Smooth muscle cell (in vitro differentiated cells): ENCODE results near the gene RAPGEF1. TPM values are rescaled to one million over a fixed set of nuclear protein-coding genes. Genes with fewer than 3 reads are reported as not detected.

Experiments used
- DNase-seq: peaks from one replicate; lab custom pipeline; 2025; ENCODE audit not compliant: unreplicated experiment; lab: John Stamatoyannopoulos, UW
- H2AFZ ChIP-seq: fragments of 200-600 bp; sonication (generic); 2 replicates; pipeline ENCODE4 v1.6.0; 2016; ENCODE audit warnings: antibody characterized with exemption, low read depth, mild to moderate bottlenecking
- H3F3A ChIP-seq: fragments of 200-600 bp; sonication (generic); 2 replicates; pipeline ENCODE4 v1.6.0; 2017; ENCODE audit warnings: antibody characterized with exemption, low read depth
- H3K27ac ChIP-seq: fragments of 200-600 bp; sonication (generic); 2 replicates; pipeline ENCODE4 v1.5.1; 2016; ENCODE audit warnings: low read depth, mild to moderate bottlenecking
- H3K27me3 ChIP-seq: fragments of 200-600 bp; sonication (generic); 2 replicates; pipeline ENCODE4 v1.6.1; 2016; ENCODE audit warnings: low read depth, mild to moderate bottlenecking
- H3K36me3 ChIP-seq: fragments of 200-600 bp; sonication (generic); 2 replicates; pipeline ENCODE4 v1.5.1; 2016; ENCODE audit warnings: low read depth
- H3K4me1 ChIP-seq: fragments of 200-600 bp; sonication (generic); 2 replicates; pipeline ENCODE4 v1.5.1; 2016; ENCODE audit warnings: low read depth
- H3K4me2 ChIP-seq: fragments of 200-600 bp; sonication (generic); 2 replicates; pipeline ENCODE4 v1.6.0; 2016; ENCODE audit warnings: mild to moderate bottlenecking
- H3K4me3 ChIP-seq: fragments of 200-600 bp; sonication (generic); 2 replicates; pipeline ENCODE4 v1.5.1; 2016; ENCODE audit warnings: mild to moderate bottlenecking
- H3K79me2 ChIP-seq: fragments of 200-600 bp; sonication (generic); 2 replicates; pipeline ENCODE4 v1.6.0; 2016; ENCODE audit warnings: low read depth, mild to moderate bottlenecking
- H3K9ac ChIP-seq: fragments of 200-600 bp; sonication (generic); 2 replicates; pipeline ENCODE4 v1.6.0; 2016; ENCODE audit warnings: low read depth
- H3K9me3 ChIP-seq: fragments of 200-600 bp; sonication (generic); replicated peaks from 2 replicates; pipeline ENCODE4 v1.5.1; 2016; ENCODE audit warnings: low read depth
- H4K20me1 ChIP-seq: fragments of 200-600 bp; sonication (generic); 2 replicates; pipeline ENCODE4 v1.6.0; 2016; ENCODE audit warnings: low read depth
- CTCF ChIP-seq: fragments of 200-600 bp; sonication (generic); IDR thresholded peaks from 2 replicates; pipeline ENCODE4 v1.5.1; 2017; ENCODE audit warnings: borderline replicate concordance, mild to moderate bottlenecking, antibody characterized with exemption; ENCODE audit not compliant: insufficient read depth, poor library complexity, severe bottlenecking
- WGBS: methylation state at CpG from one replicate; pipeline ENCODE4 v1.1.7; 2016; ENCODE audit warnings: low lambda C conversion rate; 5-methylcytosine and 5-hydroxymethylcytosine counted together
- polyA plus RNA-seq: library from polyadenylated mRNA; unstranded; fragments of >200 nt; fragmentation: Nextera tagmentation; extraction: Ambion mirVana; gene quantifications from 2 replicates; pipeline ENCODE4 v1.2.1, GENCODE V29; 2016
- total RNA-seq: library from RNA; depleted of rRNA; stranded (reverse); fragments of >200 nt; gene quantifications from 2 replicates; pipeline ENCODE4 v1.2.3, GENCODE V29; 2014

Gene RAPGEF1
- total and polyA plus RNA-seq, 2 experiments from 2014 or later, result 16.4 to 17.8 TPM

DNA sequence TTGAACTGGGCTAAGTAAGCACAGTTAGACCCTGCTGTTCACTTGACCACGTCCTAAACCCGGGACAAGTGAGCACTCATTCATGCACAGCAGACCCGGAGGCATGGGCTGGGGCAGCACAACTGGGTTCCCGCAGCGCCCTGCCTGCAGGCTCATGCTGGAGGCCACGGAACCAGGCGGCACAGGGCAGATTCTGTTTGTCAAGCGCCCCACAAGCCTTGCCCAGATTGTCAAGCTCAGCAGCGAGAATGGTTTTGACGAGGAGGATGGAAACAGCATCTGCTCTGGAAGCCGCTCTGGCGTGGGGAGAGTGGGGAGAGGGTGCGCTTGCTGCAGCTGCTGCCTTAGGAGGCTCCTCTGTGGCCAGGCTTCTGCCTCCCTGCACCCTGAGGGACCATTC is 161.9 kb downstream of the RAPGEF1 start:
- Histone ChIP-seq H3K4me2 (no peak overlapping the region), H3K27ac (no peak overlapping the region), H3K79me2 (no peaks in the 10 kb centered on the region), H3K4me1 (no peaks in the 10 kb centered on the region), H3K27me3 (no peaks in the 10 kb centered on the region), H3K4me3 (no peak overlapping the region), H3K9ac (no peak overlapping the region), H3K9me3 (no peaks in the 10 kb centered on the region), H2AFZ (no peak overlapping the region), H3F3A (no peaks in the 10 kb centered on the region), H4K20me1 (no peaks in the 10 kb centered on the region), H3K36me3 (no peaks in the 10 kb centered on the region)
- no peak for DNase-seq
- 94% methylated on average over 13 of the region's 13 CpGs for WGBS
- no peak for TF ChIP-seq CTCF

GRCh38 chr9:131577005-131578000 is 162.6 kb downstream of the RAPGEF1 start:
- Histone ChIP-seq H3K36me3 (no peaks in the 10 kb centered on the region), H2AFZ (no peak overlapping the region), H3K27ac (no peak overlapping the region), H3K27me3 (no peaks in the 10 kb centered on the region), H3K4me1 (no peaks in the 10 kb centered on the region), H3K4me2 (no peak overlapping the region), H4K20me1 (no peaks in the 10 kb centered on the region), H3K9me3 (no peaks in the 10 kb centered on the region), H3K79me2 (no peaks in the 10 kb centered on the region), H3K9ac (no peak overlapping the region), H3F3A (no peaks in the 10 kb centered on the region), H3K4me3 (no peak overlapping the region)
- 96% methylated on average over 23 of the region's 25 CpGs for WGBS
- no peak for TF ChIP-seq CTCF
- no peak for DNase-seq

DNA sequence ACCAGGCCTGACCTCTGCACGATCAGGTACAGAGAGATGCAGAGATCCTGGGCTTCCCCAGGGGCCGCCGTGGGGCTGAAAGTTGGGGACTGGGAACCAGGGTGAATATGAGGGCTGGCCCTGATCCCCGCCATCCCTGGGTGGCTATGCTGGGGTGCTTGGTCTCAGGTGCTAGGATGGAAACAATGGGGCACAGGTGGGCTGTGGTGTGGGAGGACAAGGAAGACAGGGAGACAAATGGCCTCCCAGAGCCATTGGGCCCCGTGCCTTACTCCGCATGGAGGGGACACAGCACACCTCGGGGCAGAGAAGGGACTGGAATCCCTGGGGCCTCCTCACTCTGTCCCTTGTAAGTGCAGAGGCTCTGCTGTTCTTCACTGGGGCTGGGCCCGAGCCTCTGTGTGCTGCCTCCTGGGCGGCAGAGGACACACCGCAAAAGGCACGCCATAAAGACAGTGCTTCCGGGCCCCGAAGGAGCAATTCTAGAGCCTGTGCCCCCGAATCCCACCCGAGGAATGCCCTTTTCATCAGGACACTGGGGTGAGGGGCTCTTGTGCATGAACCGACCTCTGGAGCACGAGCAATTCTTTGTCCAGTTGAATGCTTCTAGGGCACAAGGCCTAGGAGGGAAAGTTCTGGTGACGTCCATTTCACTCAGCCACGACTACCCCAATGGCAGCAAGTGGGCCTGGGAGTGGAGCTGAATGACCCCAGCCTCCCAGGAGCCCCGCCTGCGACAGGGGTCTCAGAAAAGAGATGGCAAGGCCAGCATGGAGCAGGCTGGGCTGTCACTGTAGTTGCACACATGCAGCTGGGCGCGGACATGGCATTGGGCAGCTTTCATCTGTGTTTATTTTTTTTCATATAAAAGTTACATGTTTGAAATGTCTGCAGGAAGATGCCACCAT is 163.7 kb downstream of the RAPGEF1 start:
- Histone ChIP-seq H4K20me1 (no peaks in the 10 kb centered on the region), H3K9me3 (no peaks in the 10 kb centered on the region), H3K27ac (no peak overlapping the region), H3K4me3 (no peak overlapping the region), H3K4me2 (no peak overlapping the region), H3F3A (no peaks in the 10 kb centered on the region), H3K79me2 (no peaks in the 10 kb centered on the region), H3K36me3 (no peaks in the 10 kb centered on the region), H3K4me1 (no peaks in the 10 kb centered on the region), H3K27me3 (no peaks in the 10 kb centered on the region), H3K9ac (no peak overlapping the region), H2AFZ (no peak overlapping the region)
- DNase-seq, result no peak
- WGBS, result 97% methylated on average over 23 of the region's 23 CpGs
- TF ChIP-seq CTCF, result no peak
